Activated naive CD4-positive, alpha-beta T cell treated with anti-CD3 and anti-CD28 coated beads, Interleukin-2, amount 50 U/mL, for 72 hours (primary cell): Measurements from ENCODE around the gene ETHE1. TPM values are rescaled to one million over a fixed set of nuclear protein-coding genes. Genes with fewer than 3 reads are reported as not detected.
A peak's percentile ranks its signal among the peaks of the same experiment; 100 is the strongest.

Source experiments
- ATAC-seq, 2 donors: fragments of 150-1000 bp; cut with Tn5 transposase; 2 replicates each; pipeline ENCODE4 v1.10.0; 2021; ENCODE audit warnings: mild to moderate bottlenecking in 2 of 2, moderate library complexity in 2 of 2
- DNase-seq, 2 donors: peaks; one replicate each; pipeline ENCODE4 v3.0.0; 2021 to 2022; ENCODE audit warnings: low spot score in 2 of 2
- H3K27ac Mint-ChIP-seq, 2 donors: one replicate each; pipeline ENCODE4 v1.8.0; 2022; ENCODE audit warnings: mild to moderate bottlenecking in 2 of 2, mixed read lengths in 2 of 2
- H3K36me3 Mint-ChIP-seq, 2 donors: one replicate each; pipeline ENCODE4 v1.8.0; 2022; ENCODE audit warnings: mixed read lengths in 2 of 2
- H3K9me3 Mint-ChIP-seq, 2 donors: one replicate each; pipeline ENCODE4 v1.8.0; 2022; ENCODE audit warnings: mixed read lengths in 2 of 2
- total RNA-seq, 2 donors: library from RNA; stranded (reverse); gene quantifications; one replicate each; pipeline ENCODE4 v1.2.3, GENCODE V29; 2022

Gene ETHE1
- total RNA-seq, 2 donors from 2014 or later = 88.0 to 89.2 TPM

GRCh38 chr19:43488179-43488578 is 38.8 kb downstream of the ETHE1 start:
- ATAC-seq (no peak), DNase-seq (no peak)
- Mint-ChIP-seq H3K36me3 (no peaks in the 10 kb centered on the region), H3K9me3 (no peaks in the 10 kb centered on the region), H3K27ac (no peak overlapping the region)

DNA sequence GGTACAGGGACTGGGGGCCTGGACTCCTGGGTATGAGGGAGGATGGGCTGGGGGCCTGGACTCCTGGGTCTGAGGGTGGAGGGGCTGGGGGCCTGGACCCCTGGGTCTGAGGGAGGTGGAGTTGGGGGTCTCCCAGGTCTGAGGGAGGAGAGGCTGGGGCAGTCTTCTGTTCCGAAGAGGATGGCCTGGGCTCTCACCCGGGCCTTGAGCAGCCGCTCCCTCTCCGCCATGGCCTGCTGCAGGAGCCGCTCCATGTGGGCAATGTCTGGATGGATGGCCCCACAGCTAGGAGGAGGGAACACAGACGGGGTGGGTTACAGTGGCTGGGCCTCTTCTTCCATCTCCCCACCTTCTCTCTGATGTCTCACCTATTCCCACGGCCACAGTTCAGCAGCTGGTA is 40.6 kb downstream of the ETHE1 start:
- ATAC-seq (no peak), DNase-seq (no peak)
- Mint-ChIP-seq H3K27ac (no peak overlapping the region), H3K9me3 (no peaks in the 10 kb centered on the region), H3K36me3 (no peaks in the 10 kb centered on the region)

DNA sequence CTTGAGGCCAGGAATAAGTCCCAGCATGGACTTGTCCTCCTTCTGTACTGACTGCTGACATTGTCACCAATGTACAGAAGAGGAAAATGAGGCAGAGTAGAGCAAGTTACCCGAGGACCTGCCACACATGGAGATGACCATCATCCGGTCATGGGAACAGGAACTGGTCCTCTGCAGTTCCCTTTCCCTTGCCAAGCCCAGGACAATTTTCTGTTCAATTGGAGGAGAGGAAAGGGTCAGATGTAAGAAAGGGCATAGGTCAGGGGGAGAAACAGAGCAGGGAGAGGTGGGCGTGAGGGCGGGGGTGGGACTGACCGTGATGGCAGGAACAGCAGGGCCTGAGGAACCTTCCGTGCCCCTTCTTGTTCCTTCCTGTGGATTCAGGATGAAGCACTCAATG is 41.0 kb downstream of the ETHE1 start:
- DNase-seq (no peak), ATAC-seq (no peak)
- Mint-ChIP-seq H3K36me3 (no peaks in the 10 kb centered on the region), H3K27ac (no peak overlapping the region), H3K9me3 (no peaks in the 10 kb centered on the region)

DNA sequence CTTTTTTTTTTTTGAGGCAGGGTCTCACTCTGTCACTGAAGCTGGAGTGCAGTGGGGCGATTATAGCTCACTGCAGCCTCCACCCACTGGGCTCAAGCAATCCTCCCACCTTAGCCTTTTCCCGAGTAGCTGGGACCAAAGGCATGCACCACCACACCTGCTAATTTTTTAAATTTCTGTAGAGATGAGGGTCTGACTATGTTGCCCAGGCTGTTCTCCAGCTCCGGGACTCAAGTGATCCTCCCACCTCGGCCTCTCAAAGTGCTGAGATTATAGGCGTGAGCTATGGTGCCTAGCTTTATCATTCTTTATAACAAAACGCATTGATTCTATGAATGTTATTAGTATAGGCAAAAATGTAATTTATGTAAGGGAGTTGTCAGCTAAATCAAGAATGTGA is 43.7 kb downstream of the ETHE1 start:
- ATAC-seq = no peak

DNA sequence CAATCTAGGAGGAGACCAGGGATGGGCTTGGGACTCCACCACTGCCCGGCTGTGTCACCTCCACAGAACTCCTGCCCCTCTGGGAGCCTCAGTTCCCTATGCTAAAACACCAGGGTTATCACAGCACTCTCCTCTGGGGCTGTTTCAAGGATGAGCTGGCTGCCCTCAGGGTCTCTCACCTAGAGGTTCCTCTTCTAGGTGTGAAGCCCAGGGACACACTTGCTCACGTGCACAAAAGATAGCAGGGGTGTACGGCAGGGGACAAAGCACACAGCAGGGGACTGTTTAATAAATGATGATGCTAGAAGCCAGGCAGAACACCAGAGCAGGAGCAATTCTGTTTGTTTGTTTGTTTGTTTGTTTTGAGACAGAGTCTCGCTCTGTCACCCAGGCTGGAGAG is 44.8 kb downstream of the ETHE1 start:
- Mint-ChIP-seq H3K27ac (no peak overlapping the region), H3K9me3 (no peaks in the 10 kb centered on the region), H3K36me3 (peaks cover 0 to 6% of the 10 kb centered on the region in 2 donors)
- ATAC-seq (no peak), DNase-seq (no peak)

More for the DNA sequence above, 43.7 kb downstream of the ETHE1 start:
- no peak overlapping the region for H3K27ac Mint-ChIP-seq
- no peak for DNase-seq
- H3K9me3 Mint-ChIP-seq = no peaks in the 10 kb centered on the region
- peaks cover 0 to 1% of the 10 kb centered on the region in 2 donors for H3K36me3 Mint-ChIP-seq

DNA sequence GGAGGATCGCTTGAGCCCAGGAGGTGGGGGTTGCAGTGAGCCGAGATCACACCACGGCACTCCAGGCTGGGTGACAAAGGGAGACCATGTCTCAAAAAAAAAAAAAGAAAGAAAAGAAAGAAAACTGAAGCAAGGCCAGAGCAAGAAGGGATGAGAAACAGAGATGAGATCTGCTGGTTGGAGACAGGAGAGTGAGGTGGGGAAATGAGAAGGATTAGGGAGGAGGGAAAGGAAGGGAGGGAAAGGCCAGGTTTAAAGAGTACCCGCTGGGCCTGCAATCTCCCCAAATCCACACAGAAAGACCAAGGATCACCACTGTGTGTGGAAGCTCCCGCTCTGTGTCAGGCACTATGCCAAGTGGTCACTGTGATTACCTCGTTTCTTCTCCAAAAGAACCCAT is 45.3 kb downstream of the ETHE1 start:
- H3K36me3 Mint-ChIP-seq = peaks cover 0 to 6% of the 10 kb centered on the region in 2 donors
- DNase-seq = no peak
- no peak for ATAC-seq
- peak overlapping the region in 1 of 2 donors; percentile 51 for H3K27ac Mint-ChIP-seq
- H3K9me3 Mint-ChIP-seq = no peaks in the 10 kb centered on the region

- Mint-ChIP-seq H3K27ac (peak overlapping the region in 1 of 2 donors; percentile 72), H3K9me3 (peaks cover under 1% of the 10 kb centered on the region in 2 donors), H3K36me3 (peaks cover under 1 to 13% of the 10 kb centered on the region in 2 donors)
- no peak for DNase-seq
- no peak for ATAC-seq
Measured at GRCh38 chr19:43480574-43480973, 46.4 kb downstream of the ETHE1 start.

DNA sequence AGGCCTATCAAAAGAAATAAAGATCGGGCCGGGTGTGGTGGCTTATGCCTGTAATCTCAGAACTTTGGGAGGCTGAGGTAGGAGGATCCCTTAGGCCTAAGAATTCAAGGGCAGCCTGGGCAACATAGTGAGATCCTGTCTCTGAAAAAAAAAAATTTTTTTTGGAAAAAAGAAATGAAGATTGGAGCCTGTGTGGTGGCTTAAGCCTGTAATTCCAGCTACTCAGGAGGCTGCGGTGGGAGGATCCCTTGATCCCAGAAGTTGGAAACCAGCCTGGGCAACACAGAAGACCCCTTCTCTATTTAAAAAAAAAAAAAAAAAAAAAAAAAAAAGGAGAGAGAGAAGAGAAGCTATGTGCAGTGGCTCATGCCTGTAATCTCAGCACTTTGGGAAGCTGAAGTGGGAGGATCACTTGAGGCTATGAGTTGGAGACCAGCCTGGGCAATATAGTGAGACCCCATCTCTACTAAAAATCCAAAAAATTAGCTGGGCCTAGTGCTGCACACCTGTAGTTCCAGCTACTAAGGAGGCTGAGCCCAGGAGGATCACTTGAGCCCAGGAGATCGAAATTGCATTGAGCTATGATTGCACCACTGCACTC is 46.9 kb downstream of the ETHE1 start:
- Mint-ChIP-seq H3K27ac (no peak overlapping the region), H3K36me3 (peaks cover 6 to 17% of the 10 kb centered on the region in 2 donors), H3K9me3 (peaks cover 3% of the 10 kb centered on the region in 2 donors)
- ATAC-seq = no peak
- no peak for DNase-seq

DNA sequence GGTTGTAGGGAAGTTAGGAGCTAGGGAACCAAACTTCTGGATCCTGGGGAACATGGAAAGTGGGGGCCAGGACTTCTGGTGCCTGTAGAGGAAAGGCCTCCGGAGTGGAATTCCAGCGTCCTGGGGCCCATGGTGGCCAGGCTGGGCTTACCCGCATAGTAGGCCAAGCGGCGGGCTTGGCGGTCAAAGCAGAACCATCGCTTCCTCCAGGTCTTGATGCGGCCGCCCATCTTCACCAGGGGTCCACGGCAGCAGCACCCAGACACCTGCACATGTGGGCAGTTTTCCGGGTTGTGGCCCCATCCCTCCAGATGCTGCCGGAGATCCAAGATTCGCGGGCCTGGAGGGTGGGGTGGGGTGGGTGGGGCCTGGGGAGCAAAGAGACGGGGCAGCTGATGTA is 47.8 kb downstream of the ETHE1 start:
- H3K36me3 Mint-ChIP-seq = peaks cover 6 to 17% of the 10 kb centered on the region in 2 donors
- no peak overlapping the region for H3K27ac Mint-ChIP-seq
- DNase-seq = no peak
- H3K9me3 Mint-ChIP-seq = peaks cover 3% of the 10 kb centered on the region in 2 donors
- no peak for ATAC-seq

GRCh38 chr19:43478323-43478722 is 48.7 kb downstream of the ETHE1 start:
- Mint-ChIP-seq H3K27ac (peak overlapping the region in 1 of 2 donors; percentile 72), H3K9me3 (peaks cover 3% of the 10 kb centered on the region in 2 donors), H3K36me3 (peaks cover 6 to 17% of the 10 kb centered on the region in 2 donors)
- ATAC-seq (no peak), DNase-seq (no peak)

GRCh38 chr19:43476606-43477005 is 50.4 kb downstream of the ETHE1 start:
- Mint-ChIP-seq H3K36me3 (peaks cover 6 to 17% of the 10 kb centered on the region in 2 donors), H3K27ac (peak overlapping the region in 1 of 2 donors; percentile 60), H3K9me3 (peaks cover 3% of the 10 kb centered on the region in 2 donors)
- ATAC-seq (no peak), DNase-seq (no peak)

DNA sequence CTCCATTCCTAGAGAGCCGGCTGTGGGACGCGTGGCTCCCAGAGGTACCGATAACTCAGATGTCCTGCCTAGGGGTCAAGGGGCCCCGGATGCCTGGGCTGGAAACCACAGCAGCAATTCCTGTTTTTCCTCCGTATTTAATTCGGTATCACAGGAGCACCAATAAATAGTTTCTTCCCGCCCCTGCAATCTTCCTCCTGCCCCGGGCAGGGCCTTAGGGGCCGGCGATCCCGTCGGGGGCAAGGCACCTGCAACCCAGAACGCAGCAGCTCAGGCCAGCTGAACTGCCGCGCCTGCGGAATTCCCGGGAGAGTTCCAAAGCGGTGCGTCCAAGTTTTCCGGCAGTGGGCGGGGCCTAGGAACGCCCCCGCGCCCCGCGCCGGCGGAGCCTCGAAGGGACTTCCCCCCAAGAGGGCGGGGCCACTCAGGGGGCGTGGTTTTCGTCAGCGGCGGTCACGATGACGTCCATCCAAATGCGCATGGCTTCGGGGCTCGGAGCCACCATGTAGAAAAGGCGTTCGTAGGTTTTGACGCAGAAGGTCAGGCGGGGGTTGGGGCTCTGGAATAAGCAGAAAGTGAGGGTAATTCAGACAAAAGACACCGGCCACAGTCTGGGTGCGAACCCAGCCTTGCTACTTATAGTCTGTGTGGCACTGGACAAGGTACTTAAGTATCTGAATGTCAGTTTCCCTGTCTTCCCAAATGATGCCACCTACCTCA is 51.9 kb downstream of the ETHE1 start:
- peak overlapping the region; percentile 85 to 91 for H3K27ac Mint-ChIP-seq
- ATAC-seq (peak; percentile 81 to 93), DNase-seq (peak; percentile 89 to 97)
- H3K36me3 Mint-ChIP-seq = peaks cover 6 to 17% of the 10 kb centered on the region in 2 donors
- peaks cover 3% of the 10 kb centered on the region in 2 donors for H3K9me3 Mint-ChIP-seq

GRCh38 chr19:43474487-43474886 is 52.5 kb downstream of the ETHE1 start:
- Mint-ChIP-seq H3K9me3 (peaks cover 3% of the 10 kb centered on the region in 2 donors), H3K27ac (peak overlapping the region in 1 of 2 donors; percentile 85), H3K36me3 (peaks cover 6 to 17% of the 10 kb centered on the region in 2 donors)
- DNase-seq (no peak), ATAC-seq (no peak)

DNA sequence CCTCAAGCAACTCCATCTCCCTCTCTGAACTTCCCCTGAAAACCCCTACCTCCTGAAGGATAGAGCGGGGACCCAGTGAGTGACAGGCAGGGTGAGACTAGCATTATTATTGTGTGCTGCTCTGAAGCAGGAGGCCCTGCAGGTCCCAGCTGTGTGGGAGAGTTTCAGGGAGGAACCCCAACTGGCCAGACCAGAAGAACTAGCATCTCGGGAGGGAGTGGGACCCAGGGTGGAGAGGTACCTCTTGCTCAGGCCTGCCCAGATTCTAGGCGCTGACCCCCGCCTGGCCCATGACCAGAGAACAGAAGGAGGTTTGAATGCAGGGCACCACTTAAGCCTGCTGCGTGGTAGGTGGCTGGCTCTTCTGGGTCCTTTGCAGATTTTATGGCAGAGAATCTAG is 55.9 kb downstream of the ETHE1 start:
- ATAC-seq = no peak
- peaks cover 6 to 9% of the 10 kb centered on the region in 2 donors for H3K36me3 Mint-ChIP-seq
- no peak for DNase-seq
- H3K9me3 Mint-ChIP-seq = peaks cover 3% of the 10 kb centered on the region in 2 donors
- peak overlapping the region in 1 of 2 donors; percentile 11 for H3K27ac Mint-ChIP-seq

DNA sequence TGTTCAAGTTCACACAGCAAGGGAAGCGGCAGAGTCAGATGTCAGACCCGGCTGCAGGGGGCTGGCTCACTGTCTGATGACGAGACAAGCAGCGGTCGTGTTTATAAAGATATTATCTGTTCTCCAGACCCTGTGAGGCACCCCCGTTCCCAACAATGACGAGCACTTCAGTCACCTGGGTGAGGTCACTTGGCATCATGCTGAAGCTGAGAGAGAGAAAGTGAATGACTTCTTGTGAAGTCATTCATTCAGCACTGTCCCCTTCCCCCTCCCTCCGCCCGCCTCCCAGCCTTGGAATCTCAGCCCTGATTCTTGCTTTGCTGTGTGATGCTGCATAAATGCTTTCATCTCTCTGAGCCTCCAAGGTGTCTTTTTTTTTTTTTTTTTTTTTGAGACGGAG is 56.7 kb downstream of the ETHE1 start:
- H3K27ac Mint-ChIP-seq = peak overlapping the region in 1 of 2 donors; percentile 11
- ATAC-seq = peak; percentile 34 to 79
- DNase-seq = peak; percentile 18 to 60
- peaks cover 1 to 3% of the 10 kb centered on the region in 2 donors for H3K36me3 Mint-ChIP-seq
- peaks cover 0 to under 1% of the 10 kb centered on the region in 2 donors for H3K9me3 Mint-ChIP-seq

DNA sequence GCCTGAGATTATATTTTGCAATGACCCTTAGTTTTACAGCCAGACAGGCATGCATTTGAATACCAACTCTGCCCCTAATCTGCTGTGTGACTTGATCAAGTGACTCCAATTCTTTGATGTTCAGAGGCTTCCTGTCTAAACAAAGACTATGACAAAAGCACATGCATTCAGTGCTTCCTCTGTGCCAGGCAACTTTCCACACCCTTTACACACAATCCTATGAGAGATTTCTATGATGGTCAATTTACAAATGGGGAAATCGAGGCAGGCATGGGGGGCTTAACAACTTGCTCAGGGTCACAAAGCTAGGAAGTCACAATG is 57.9 kb downstream of the ETHE1 start:
- ATAC-seq = peak in 1 of 2 donors; percentile 18
- no peaks in the 10 kb centered on the region for H3K9me3 Mint-ChIP-seq
- DNase-seq = no peak
- H3K27ac Mint-ChIP-seq = peak overlapping the region in 1 of 2 donors; percentile 71
- H3K36me3 Mint-ChIP-seq = no peaks in the 10 kb centered on the region

GRCh38 chr19:43468354-43469159 is 58.4 kb downstream of the ETHE1 start:
- ATAC-seq (no peak), DNase-seq (no peak)
- no peaks in the 10 kb centered on the region for H3K36me3 Mint-ChIP-seq
- peak overlapping the region in 1 of 2 donors; percentile 71 for H3K27ac Mint-ChIP-seq
- H3K9me3 Mint-ChIP-seq = no peaks in the 10 kb centered on the region
